Left lung (tissue), 10 donors: ENCODE data around the gene CKB. TPM values are rescaled to one million over a fixed set of nuclear protein-coding genes. Genes with fewer than 3 reads are reported as not detected.

Experiments
- ATAC-seq: fragments of 200-7000 bp; cut with Tn5 transposase; one replicate; pipeline ENCODE4 v1.9.1; 2020; ENCODE audit warnings: moderate library complexity
- DNase-seq, 4 donors: peaks; one replicate each; pipeline ENCODE4 v3.0.0-alpha.2; 2013 to 2020
- H3K27ac ChIP-seq, 2 donors: fragments of 200-600 bp; sonication (generic) in 1 of 2; one replicate each; pipeline versions ENCODE4 v1.5.0 to v1.8.0; 2020 to 2021
- H3K27me3 ChIP-seq, 2 donors: fragments of 200-600 bp; sonication (generic) in 1 of 2; one replicate each; pipeline versions ENCODE4 v1.5.0 to v1.8.0; 2020 to 2021
- H3K36me3 ChIP-seq, 2 donors: fragments of 200-600 bp; sonication (generic) in 1 of 2; one replicate each; pipeline versions ENCODE4 v1.5.0 to v1.8.0; 2020 to 2021
- H3K4me1 ChIP-seq, 2 donors: fragments of 200-600 bp; one replicate each; pipeline ENCODE4 v1.8.0; 2021
- H3K4me3 ChIP-seq, 2 donors: fragments of 200-600 bp; sonication (generic) in 1 of 2; one replicate each; pipeline versions ENCODE4 v1.5.0 to v1.8.0; 2020 to 2021; ENCODE audit warnings: mild to moderate bottlenecking in 1 of 2
- H3K9me3 ChIP-seq, 2 donors: fragments of 200-600 bp; sonication (generic) in 1 of 2; one replicate each; pipeline versions ENCODE4 v1.5.0 to v1.8.0; 2020 to 2021
- intact Hi-C, 2 donors: fragments of 100-400 bp; cut with DNase I; formaldehyde crosslinking; loops; one replicate each; pipeline versions ENCODE4 v1.11.2 to v1.14.2; 2022
- polyA plus RNA-seq, 6 donors: library from polyadenylated mRNA; unstranded; fragments of 120-200 nt; gene quantifications; one replicate each; pipeline ENCODE4 v1.2.1, GENCODE V29; 2013; ENCODE audit not compliant: insufficient read length in 6 of 6
- total RNA-seq, 2 donors: library from RNA; stranded (reverse); fragmentation: NEBNext Ultra II Directional; extraction: Animal tissue kit (Norgen Biotek cat#: 25700); gene quantifications; one replicate each; pipeline ENCODE4 v1.2.1, GENCODE V29; 2021
- TF ChIP-seq, protein P1 (sequence below), 2 donors: fragments of 200-600 bp; sonication (generic) in 1 of 2; IDR thresholded peaks; one replicate each; pipeline versions ENCODE4 v1.5.0 to v1.8.0; 2021; ENCODE audit warnings: antibody characterized with exemption in 2 of 2
- donor health status: DM: no; HTN: yes; CAD: no.
- donor health status: DM: no; HTN: no; CAD: no.

CKB gene
- total and polyA plus RNA-seq, 8 donors: 129 to 312 (median 210) TPM

- H3K36me3 ChIP-seq: peaks cover 0 to 5% of the 10 kb centered on the region in 2 donors
- ATAC-seq (no peak), DNase-seq (peak in 1 of 4 donors; percentile 34)
- TF ChIP-seq, protein P1, sequence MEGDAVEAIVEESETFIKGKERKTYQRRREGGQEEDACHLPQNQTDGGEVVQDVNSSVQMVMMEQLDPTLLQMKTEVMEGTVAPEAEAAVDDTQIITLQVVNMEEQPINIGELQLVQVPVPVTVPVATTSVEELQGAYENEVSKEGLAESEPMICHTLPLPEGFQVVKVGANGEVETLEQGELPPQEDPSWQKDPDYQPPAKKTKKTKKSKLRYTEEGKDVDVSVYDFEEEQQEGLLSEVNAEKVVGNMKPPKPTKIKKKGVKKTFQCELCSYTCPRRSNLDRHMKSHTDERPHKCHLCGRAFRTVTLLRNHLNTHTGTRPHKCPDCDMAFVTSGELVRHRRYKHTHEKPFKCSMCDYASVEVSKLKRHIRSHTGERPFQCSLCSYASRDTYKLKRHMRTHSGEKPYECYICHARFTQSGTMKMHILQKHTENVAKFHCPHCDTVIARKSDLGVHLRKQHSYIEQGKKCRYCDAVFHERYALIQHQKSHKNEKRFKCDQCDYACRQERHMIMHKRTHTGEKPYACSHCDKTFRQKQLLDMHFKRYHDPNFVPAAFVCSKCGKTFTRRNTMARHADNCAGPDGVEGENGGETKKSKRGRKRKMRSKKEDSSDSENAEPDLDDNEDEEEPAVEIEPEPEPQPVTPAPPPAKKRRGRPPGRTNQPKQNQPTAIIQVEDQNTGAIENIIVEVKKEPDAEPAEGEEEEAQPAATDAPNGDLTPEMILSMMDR (IDR thresholded peaks at IDR 0.05): no peak
- intact Hi-C loops: no loop called here
- H3K27me3 ChIP-seq: peaks cover 8 to 43% of the 10 kb centered on the region in 2 donors
- H3K4me3 ChIP-seq: no peak overlapping the region
- H3K4me1 ChIP-seq: peaks cover 29 to 55% of the 10 kb centered on the region in 2 donors
- H3K27ac ChIP-seq: no peak overlapping the region
- H3K9me3 ChIP-seq: no peaks in the 10 kb centered on the region
Measured at GRCh38 chr14:103519043-103519836, 3.4 kb downstream of the CKB start.

GRCh38 chr14:103518422-103519042 is 4.1 kb downstream of the CKB start:
- DNase-seq (peak in 2 of 4 donors; percentile 69 to 91), ATAC-seq (peak; percentile 48)
- Histone ChIP-seq H3K27me3 (peaks cover 8 to 36% of the 10 kb centered on the region in 2 donors), H3K27ac (peak overlapping the region in 1 of 2 donors; percentile 23), H3K36me3 (peaks cover 0 to 5% of the 10 kb centered on the region in 2 donors), H3K4me1 (peaks cover 29 to 58% of the 10 kb centered on the region in 2 donors), H3K9me3 (no peaks in the 10 kb centered on the region), H3K4me3 (no peak overlapping the region)
- intact Hi-C loops: no loop called here
- TF ChIP-seq, protein P1 (IDR thresholded peaks at IDR 0.05): peak; percentile 78 to 91

GRCh38 chr14:103517721-103518421 is 4.8 kb downstream of the CKB start:
- intact Hi-C loops: no loop called here

GRCh38 chr14:103517174-103517566 is 5.5 kb downstream of the CKB start:
- intact Hi-C loops: no loop called here
- Histone ChIP-seq H3K4me1 (peaks cover 28 to 58% of the 10 kb centered on the region in 2 donors), H3K4me3 (no peak overlapping the region), H3K27ac (no peak overlapping the region), H3K36me3 (peaks cover 0 to 5% of the 10 kb centered on the region in 2 donors), H3K27me3 (peaks cover 3 to 22% of the 10 kb centered on the region in 2 donors), H3K9me3 (no peaks in the 10 kb centered on the region)
- no peak for ATAC-seq
- TF ChIP-seq, protein P1 (IDR thresholded peaks at IDR 0.05): no peak
- DNase-seq: no peak

More at GRCh38 chr14:103517721-103518421, 4.8 kb downstream of the CKB start:
- TF ChIP-seq, protein P1 (IDR thresholded peaks at IDR 0.05): no peak
- H3K36me3 ChIP-seq: peaks cover 0 to 5% of the 10 kb centered on the region in 2 donors
- peak overlapping the region in 1 of 2 donors; percentile 23 for H3K27ac ChIP-seq
- H3K9me3 ChIP-seq: no peaks in the 10 kb centered on the region
- DNase-seq (peak in 1 of 4 donors; percentile 39), ATAC-seq (no peak)
- H3K27me3 ChIP-seq: peaks cover 6 to 30% of the 10 kb centered on the region in 2 donors
- H3K4me1 ChIP-seq: peaks cover 25 to 58% of the 10 kb centered on the region in 2 donors
- no peak overlapping the region for H3K4me3 ChIP-seq
